ENCODE measurements around the gene BABAM1. TPM values are rescaled to one million over a fixed set of nuclear protein-coding genes. Genes with fewer than 3 reads are reported as not detected.

BABAM1 gene
- total and polyA plus RNA-seq, 12 donors: 64.5 to 88.2 (median 74.4) TPM

GRCh38 chr19:17326595-17326966, 59.3 kb downstream of the BABAM1 start:
- WGBS, 2 donors: 75 to 78% methylated on average over 11 of the region's 11 CpGs
- Histone ChIP-seq H3K4me3 (no peak overlapping the region), H3K27me3 (peaks cover 0 to 28% (median 0%) of the 10 kb centered on the region in 7 donors), H3K9me3 (no peaks in the 10 kb centered on the region), H3K27ac (no peak overlapping the region), H3K36me3 (peaks cover 0 to 39% (median 2%) of the 10 kb centered on the region in 9 donors), H3K4me1 (peaks cover 0 to 21% (median 0%) of the 10 kb centered on the region in 9 donors)
- DNase-seq (no peak), ATAC-seq (no peak)
- TF ChIP-seq CTCF (IDR thresholded peaks at IDR 0.05): no peak
- intact Hi-C loops (cut with DNase I): no loop called here

GRCh38 chr19:17327068-17327653, 59.9 kb downstream of the BABAM1 start:
- DNase-seq: no peak
- Histone ChIP-seq H3K27ac (no peak overlapping the region), H3K36me3 (peaks cover 0 to 33% (median 0%) of the 10 kb centered on the region in 9 donors), H3K27me3 (peaks cover 0 to 28% (median 0%) of the 10 kb centered on the region in 7 donors), H3K4me3 (no peak overlapping the region), H3K9me3 (no peaks in the 10 kb centered on the region), H3K4me1 (peaks cover 0 to 21% (median 0%) of the 10 kb centered on the region in 9 donors)
- WGBS, 2 donors: 93 to 96% methylated on average over 21 to 27 of the region's 27 CpGs
- intact Hi-C loops (cut with DNase I): no loop called here
- TF ChIP-seq CTCF (IDR thresholded peaks at IDR 0.05): no peak
- peak in 1 of 8 donors; percentile 2 for ATAC-seq

- 48 to 53% methylated on average over 59 to 64 of the region's 64 CpGs for whole genome bisulfite sequencing, 2 donors
- ATAC-seq (peak in 5 of 8 donors; percentile 12 to 50 (median 28)), DNase-seq (no peak)
- H3K36me3 ChIP-seq: peaks cover 0 to 26% (median 0%) of the 10 kb centered on the region in 9 donors
- peak in 1 of 9 donors; percentile 8 for TF ChIP-seq CTCF (IDR thresholded peaks at IDR 0.05)
- peaks cover 0 to 28% (median 0%) of the 10 kb centered on the region in 7 donors for H3K27me3 ChIP-seq
- H3K27ac ChIP-seq: peak overlapping the region in 1 of 10 donors; percentile 26
- H3K4me1 ChIP-seq: peaks cover 0 to 21% (median 0%) of the 10 kb centered on the region in 9 donors
- peak overlapping the region in 6 of 10 donors; percentile 11 to 50 (median 30) for H3K4me3 ChIP-seq
- intact Hi-C loops (cut with DNase I): no loop called here
- no peaks in the 10 kb centered on the region for H3K9me3 ChIP-seq
Observed at GRCh38 chr19:17327654-17328516, 60.6 kb downstream of the BABAM1 start.

Other genes starting within 250 kb of the BABAM1 start
- gene CPAMD8, start 240.6 kb upstream of the BABAM1 start, total RNA-seq: 10 to 100 TPM in 6 of 10 donors, 1 to 10 TPM in 4; 4.8 to 30.4 (median 10.5) TPM
- 10 to 100 TPM; 11.0 to 77.9 TPM for gene CPAMD8, start 240.6 kb upstream of the BABAM1 start, polyA plus RNA-seq
- 1 to 10 TPM; 2.0 to 9.1 (median 4.7) TPM for gene HAUS8, start 192.0 kb upstream of the BABAM1 start, total RNA-seq
- gene HAUS8, start 192.0 kb upstream of the BABAM1 start, polyA plus RNA-seq: 10 to 100 TPM in 1 of 2 donors, 1 to 10 TPM in 1; 4.4 to 10.2 TPM
- 10 to 100 TPM; 19.9 to 55.0 (median 27.5) TPM for gene MYO9B, start 191.7 kb upstream of the BABAM1 start, total RNA-seq
- 10 to 100 TPM; 27.9 to 55.2 TPM for gene MYO9B, start 191.7 kb upstream of the BABAM1 start, polyA plus RNA-seq
- 10 to 100 TPM; 25.1 to 36.6 (median 28.3) TPM for gene USE1, start 52.1 kb upstream of the BABAM1 start, total RNA-seq
- 10 to 100 TPM; 48.6 to 67.6 TPM for gene USE1, start 52.1 kb upstream of the BABAM1 start, polyA plus RNA-seq
- 10 to 100 TPM in 9 of 10 donors, 1 to 10 TPM in 1; 7.2 to 38.6 (median 15.0) TPM for gene OCEL1, start 41.2 kb upstream of the BABAM1 start, total RNA-seq
- 10 to 100 TPM; 14.3 to 47.4 TPM for gene OCEL1, start 41.2 kb upstream of the BABAM1 start, polyA plus RNA-seq
- gene NR2F6, start 21.5 kb upstream of the BABAM1 start, total RNA-seq: 10 to 100 TPM; 34.5 to 79.7 (median 42.2) TPM
- 10 to 100 TPM; 32.0 to 46.1 TPM for gene NR2F6, start 21.5 kb upstream of the BABAM1 start, polyA plus RNA-seq
- gene USHBP1, start 2.7 kb upstream of the BABAM1 start, total RNA-seq: 10 to 100 TPM in 1 of 10 donors, 1 to 10 TPM in 9; 3.4 to 10.7 (median 6.6) TPM
- gene USHBP1, start 2.7 kb upstream of the BABAM1 start, polyA plus RNA-seq: 10 to 100 TPM; 11.5 to 30.9 TPM
- gene ANKLE1, start 14.5 kb downstream of the BABAM1 start, total RNA-seq: under 1 TPM in 8 of 10 donors, not detected in 2; 0.09 to 0.85 (median 0.22) TPM
- gene ANKLE1, start 14.5 kb downstream of the BABAM1 start, polyA plus RNA-seq: under 1 TPM; 0.15 to 0.20 TPM
- gene ABHD8, start 36.0 kb downstream of the BABAM1 start, total RNA-seq: 10 to 100 TPM in 2 of 10 donors, 1 to 10 TPM in 8; 6.0 to 16.9 (median 7.9) TPM
- 10 to 100 TPM in 1 of 2 donors, 1 to 10 TPM in 1; 8.7 to 16.6 TPM for gene ABHD8, start 36.0 kb downstream of the BABAM1 start, polyA plus RNA-seq
- gene MRPL34, start 38.4 kb downstream of the BABAM1 start, total RNA-seq: 100 to 1,000 TPM; 122 to 259 (median 151) TPM
- gene MRPL34, start 38.4 kb downstream of the BABAM1 start, polyA plus RNA-seq: 100 to 1,000 TPM; 157 to 301 TPM
- gene DDA1, start 42.1 kb downstream of the BABAM1 start, total RNA-seq: 10 to 100 TPM; 24.0 to 39.7 (median 34.7) TPM
- gene DDA1, start 42.1 kb downstream of the BABAM1 start, polyA plus RNA-seq: 10 to 100 TPM; 20.4 to 85.7 TPM
- gene ANO8, start 67.4 kb downstream of the BABAM1 start, total RNA-seq: 10 to 100 TPM in 3 of 10 donors, 1 to 10 TPM in 7; 6.2 to 11.7 (median 8.0) TPM
- gene ANO8, start 67.4 kb downstream of the BABAM1 start, polyA plus RNA-seq: 10 to 100 TPM in 1 of 2 donors, 1 to 10 TPM in 1; 3.3 to 14.6 TPM
- gene GTPBP3, start 70.1 kb downstream of the BABAM1 start, total RNA-seq: 10 to 100 TPM in 4 of 10 donors, 1 to 10 TPM in 6; 8.0 to 12.4 (median 9.8) TPM
- 10 to 100 TPM in 1 of 2 donors, 1 to 10 TPM in 1; 8.9 to 12.8 TPM for gene GTPBP3, start 70.1 kb downstream of the BABAM1 start, polyA plus RNA-seq
- gene PLVAP, start 109.9 kb downstream of the BABAM1 start, total RNA-seq: 10 to 100 TPM in 9 of 10 donors, 1 to 10 TPM in 1; 7.5 to 56.0 (median 22.1) TPM
- gene PLVAP, start 109.9 kb downstream of the BABAM1 start, polyA plus RNA-seq: 10 to 100 TPM; 69.1 to 74.9 TPM
- under 1 TPM in 3 of 10 donors, not detected in 7; 0.44 to 0.51 (median 0.50) TPM for gene CCDC194, start 126.8 kb downstream of the BABAM1 start, total RNA-seq
- 1 to 10 TPM in 1 of 2 donors, not detected in 1; 1.0 TPM for gene CCDC194, start 126.8 kb downstream of the BABAM1 start, polyA plus RNA-seq
- 10 to 100 TPM; 22.7 to 73.5 (median 37.0) TPM for gene BST2, start 138.2 kb downstream of the BABAM1 start, total RNA-seq
- 10 to 100 TPM; 32.0 to 75.4 TPM for gene BST2, start 138.2 kb downstream of the BABAM1 start, polyA plus RNA-seq
- 10 to 100 TPM; 11.7 to 26.8 (median 13.4) TPM for gene MVB12A, start 152.6 kb downstream of the BABAM1 start, total RNA-seq
- 10 to 100 TPM; 38.6 to 50.0 TPM for gene MVB12A, start 152.6 kb downstream of the BABAM1 start, polyA plus RNA-seq
- gene TMEM221, start 181.2 kb downstream of the BABAM1 start, total RNA-seq: under 1 TPM in 2 of 10 donors, not detected in 8; 0.12 to 0.20 TPM
- under 1 TPM in 1 of 2 donors, not detected in 1; 0.03 TPM for gene TMEM221, start 181.2 kb downstream of the BABAM1 start, polyA plus RNA-seq
- under 1 TPM in 4 of 10 donors, not detected in 6; 0.42 to 0.80 (median 0.55) TPM for gene NXNL1, start 193.5 kb downstream of the BABAM1 start, total RNA-seq
- gene NXNL1, start 193.5 kb downstream of the BABAM1 start, polyA plus RNA-seq: 1 to 10 TPM in 1 of 2 donors, not detected in 1; 1.1 TPM
- gene SLC27A1, start 203.1 kb downstream of the BABAM1 start, total RNA-seq: 10 to 100 TPM; 37.1 to 64.5 (median 47.2) TPM
- 10 to 100 TPM; 16.0 to 78.3 TPM for gene SLC27A1, start 203.1 kb downstream of the BABAM1 start, polyA plus RNA-seq
- gene PGLS, start 244.2 kb downstream of the BABAM1 start, total RNA-seq: 10 to 100 TPM; 16.2 to 45.4 (median 20.6) TPM
- gene PGLS, start 244.2 kb downstream of the BABAM1 start, polyA plus RNA-seq: 10 to 100 TPM; 40.7 to 57.6 TPM